GM18520 (cell line): ENCODE measurements around the gene SPAG8.

Experiments used
- ATAC-seq: cut with Tn5 transposase; IDR thresholded peaks from one replicate; pipeline ENCODE4 v1.9.1; 2021; ENCODE audit not compliant: unreplicated experiment

The SPAG8 gene

DNA sequence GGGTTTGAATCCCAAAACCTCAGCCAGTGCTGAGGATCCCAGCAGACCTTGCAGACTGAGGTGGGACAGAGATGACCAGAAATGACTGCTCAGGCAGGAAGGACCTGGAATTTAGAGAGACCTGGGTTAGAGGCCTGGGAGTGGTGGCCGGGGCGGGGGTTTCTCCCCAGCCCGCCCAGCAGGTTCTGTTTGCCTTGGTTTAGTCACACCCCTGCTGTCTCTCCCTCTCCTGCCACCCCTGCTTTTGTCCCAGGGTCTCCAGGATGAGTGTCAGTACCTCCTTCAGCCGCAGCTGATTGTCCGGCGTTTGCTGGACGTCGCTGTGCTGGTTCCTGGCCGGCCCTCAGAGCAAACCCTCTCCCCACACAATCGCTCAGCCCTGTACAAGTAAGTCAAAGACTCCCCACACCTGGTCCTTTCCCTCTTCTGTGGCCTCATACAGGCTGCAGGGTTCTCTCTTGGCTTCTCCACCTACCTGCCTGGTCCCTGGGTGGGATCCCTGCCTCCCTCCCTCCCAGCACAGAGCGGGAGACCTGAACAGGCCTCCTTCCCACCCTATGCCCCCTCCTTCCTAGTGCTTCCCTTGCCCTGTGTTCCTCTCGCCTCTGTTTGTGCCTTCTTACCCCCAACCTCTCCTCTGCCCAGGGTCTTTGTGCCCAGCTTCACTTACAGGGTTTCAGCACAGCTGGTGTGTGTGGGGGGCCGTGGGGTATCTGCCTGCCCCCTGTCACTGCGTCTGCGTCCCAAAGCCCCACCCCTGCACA is 29.0 kb upstream of the SPAG8 start:
- no peak for ATAC-seq

DNA sequence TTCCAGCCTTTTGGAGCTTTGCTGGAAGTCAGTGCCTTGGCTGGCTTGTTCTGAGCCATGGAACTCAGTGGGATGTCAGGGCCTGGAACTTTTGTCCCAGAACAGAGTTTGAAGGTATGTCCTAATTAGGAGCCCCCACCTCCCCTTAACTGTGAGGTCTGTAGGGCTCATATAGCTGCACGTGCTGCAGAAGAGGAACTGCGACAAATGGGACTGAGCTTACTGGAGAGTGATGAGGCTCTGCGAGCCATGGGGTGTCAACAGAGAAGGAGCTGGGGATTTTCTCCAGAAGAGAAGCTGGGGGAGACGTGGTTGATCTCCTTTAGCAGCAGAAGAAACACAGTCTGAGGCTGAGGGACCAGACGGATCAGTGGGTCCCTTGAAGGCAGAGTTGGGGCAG is 27.9 kb upstream of the SPAG8 start:
- ATAC-seq: no peak

- no peak for ATAC-seq
Observed at GRCh38 chr9:35836595-35836994, 24.5 kb upstream of the SPAG8 start.

- ATAC-seq: no peak
Observed at GRCh38 chr9:35835766-35836165, 23.7 kb upstream of the SPAG8 start.

DNA sequence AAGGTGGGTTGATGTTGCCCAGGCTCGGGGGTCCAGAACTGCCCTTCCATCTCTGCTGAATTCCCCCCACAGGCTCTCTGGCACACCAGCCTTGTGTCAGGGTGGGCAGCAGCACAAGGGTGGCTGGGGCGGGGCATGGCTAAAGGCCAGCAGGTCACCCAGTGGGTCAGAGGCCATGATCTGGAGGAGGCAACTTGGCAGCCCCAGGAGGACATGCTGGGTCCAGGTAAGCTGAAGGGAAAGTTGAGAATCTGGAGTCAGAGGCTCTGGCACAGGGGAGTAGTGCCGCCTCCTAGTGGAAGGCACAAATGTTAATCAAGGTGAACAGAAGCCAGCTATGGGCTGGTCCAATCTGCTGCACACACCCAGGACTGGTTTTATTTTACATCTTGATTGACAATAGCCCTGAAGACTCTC is 23.2 kb upstream of the SPAG8 start:
- ATAC-seq: no peak

DNA sequence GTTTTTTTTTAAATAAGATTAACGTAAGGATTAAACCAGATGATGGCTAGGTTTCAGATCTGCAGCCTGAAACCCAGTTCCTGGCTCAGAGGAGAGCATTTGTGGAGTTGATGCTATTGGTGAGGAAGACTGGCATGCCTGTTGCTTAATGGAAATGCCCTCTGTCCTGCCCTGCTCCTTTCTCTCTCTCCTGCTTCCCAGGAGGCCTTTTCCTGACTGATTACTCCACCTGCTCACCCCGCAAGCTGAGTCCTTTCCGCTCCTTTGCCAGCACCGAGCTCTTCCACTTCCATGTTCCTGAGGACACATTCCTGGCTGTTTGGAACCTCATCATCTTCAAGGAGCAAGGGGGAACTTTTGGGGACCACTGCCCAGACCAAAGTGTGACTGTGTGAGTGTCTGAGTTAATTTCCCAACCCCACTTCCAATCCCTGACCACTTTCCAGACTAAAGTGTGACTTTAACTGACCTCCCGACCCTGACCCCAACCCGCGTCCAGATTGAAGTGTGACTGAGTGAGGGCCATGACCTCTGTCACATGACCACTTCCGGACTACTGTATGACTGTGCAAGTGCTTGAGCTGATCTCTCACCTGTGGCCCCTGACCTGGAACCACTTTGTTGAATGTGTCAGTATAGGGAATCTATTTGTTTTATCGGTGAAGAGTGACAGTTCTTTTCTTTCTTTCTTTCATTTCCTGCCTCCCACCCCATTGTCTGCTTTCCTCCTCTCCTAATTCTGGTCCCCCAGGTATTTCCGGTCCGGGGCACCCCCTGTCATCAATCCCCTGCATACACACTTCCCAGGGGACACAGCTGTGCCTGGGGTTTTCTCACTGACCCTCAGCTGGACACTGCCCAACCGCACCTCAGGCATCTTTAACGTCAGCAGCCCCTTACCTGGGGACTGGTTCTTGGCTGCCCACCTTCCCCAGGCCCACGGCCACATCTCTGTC is 22.5 kb upstream of the SPAG8 start:
- no peak for ATAC-seq

GRCh38 chr9:35832814-35833213 is 20.8 kb upstream of the SPAG8 start:
- no peak for ATAC-seq

GRCh38 chr9:35831040-35831439 is 19.0 kb upstream of the SPAG8 start:
- no peak for ATAC-seq

DNA sequence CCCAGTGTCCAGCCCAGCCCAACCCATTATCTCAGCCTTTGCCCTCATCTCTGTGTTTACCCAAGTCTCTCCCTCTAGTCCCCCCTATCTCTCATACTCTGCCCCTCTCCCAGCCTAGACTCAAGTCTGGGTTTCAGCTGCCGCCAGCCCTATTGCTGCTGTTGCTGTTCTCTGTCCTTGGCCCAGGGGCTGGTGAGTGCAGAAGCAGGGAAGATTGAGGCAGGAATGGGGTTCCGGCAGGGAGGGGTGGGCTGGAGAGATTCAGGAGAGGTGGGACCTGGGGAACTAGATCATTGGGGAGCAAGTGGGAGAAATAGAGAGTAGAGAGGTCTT is 17.7 kb upstream of the SPAG8 start:
- no peak for ATAC-seq

DNA sequence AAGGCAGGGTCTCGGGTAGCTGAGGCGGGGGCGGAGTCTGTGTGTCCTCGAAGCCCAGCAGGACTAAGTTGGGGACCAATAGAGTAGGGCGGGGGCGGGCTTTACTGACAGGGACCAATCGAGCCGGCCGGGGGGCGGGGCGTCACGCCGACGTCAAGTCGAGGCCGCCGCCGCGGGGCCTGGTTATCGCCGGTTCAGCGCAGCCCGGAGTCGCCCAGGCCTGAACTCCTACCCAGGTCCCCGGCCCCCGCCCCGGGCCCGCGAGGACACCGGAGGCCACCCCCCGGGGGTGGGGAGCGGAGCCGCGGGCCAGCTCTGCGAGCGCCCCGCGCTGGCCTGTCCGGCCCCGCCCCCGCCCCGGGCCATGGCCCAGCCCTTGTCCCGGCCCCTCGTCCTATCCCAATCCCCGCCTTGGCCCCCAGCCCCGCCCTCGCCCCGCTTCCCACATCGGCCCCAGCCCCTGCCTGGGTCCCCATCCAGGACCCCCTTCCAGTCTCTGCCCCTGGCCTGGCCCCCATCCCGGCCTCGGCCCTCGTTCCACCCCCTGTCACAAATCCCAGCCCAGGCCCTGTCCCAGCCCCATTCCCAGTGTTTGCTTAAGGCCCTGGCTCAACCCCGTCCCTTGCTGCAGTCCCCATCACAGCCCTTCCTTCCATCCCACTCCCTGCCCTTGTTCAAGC is 17.2 kb upstream of the SPAG8 start, which contains the start of gene TMEM8B:
Gene TMEM8B (plus strand): TSS at position 145 of the 680 bp plus-strand sequence. CDS start 220 bp downstream, at position 365.
- ATAC-seq: peak; percentile 49

DNA sequence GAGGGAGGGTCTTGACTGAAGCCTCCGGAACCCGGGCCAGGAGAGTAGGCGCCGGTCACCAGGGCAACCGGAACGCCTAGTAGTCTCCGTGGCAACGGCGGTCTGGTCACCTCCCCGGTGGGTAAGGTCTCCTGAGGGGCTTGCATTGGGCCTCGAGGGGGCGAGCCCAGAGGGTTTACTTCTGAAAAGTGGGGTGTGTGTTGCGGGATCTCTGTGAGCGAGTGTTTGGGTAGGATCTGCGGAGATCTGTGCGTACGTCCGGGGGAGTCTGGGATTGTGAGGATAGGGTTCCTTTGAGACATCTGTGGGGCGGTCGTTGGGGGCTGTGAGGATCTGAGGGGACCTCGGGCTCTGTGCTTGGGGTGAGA is 16.6 kb upstream of the SPAG8 start, which contains the start of gene FAM221B:
Gene FAM221B (minus strand): TSS at position 17 of the 368 bp plus-strand sequence. CDS start 2,571 bp downstream, outside the sequence.
- no peak for ATAC-seq

GRCh38 chr9:35827486-35827885 is 15.4 kb upstream of the SPAG8 start:
- ATAC-seq: no peak

DNA sequence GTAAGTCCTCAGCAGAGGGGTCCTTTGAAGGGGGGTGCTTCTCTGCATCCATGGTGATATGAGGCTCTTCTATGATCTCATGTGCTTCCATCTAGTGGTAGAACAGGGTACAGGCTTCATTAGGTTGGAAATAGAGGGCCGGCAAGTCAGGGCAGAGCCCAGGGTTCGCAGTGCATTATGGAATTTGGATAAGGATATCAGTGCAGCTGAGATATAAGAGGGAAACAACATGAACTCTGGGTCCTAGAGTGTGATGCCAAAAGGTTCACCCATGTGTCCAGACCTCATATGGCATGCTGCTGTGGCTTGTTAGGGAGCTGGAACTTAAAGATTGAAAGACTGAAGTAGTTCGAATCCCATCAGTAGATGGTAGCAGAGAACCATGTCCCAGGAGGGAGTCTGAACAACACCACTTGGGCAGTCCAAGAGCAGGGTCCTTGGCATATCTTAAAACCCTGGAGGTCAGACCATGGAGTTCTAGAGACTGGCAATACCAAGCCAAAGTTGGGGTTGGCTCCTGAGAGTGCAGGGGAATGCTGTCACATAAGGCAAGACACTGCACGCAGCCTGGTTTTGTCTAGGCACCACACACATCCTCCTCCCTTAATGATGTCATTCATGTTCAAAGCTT is 14.1 kb upstream of the SPAG8 start:
- ATAC-seq: peak; percentile 44

GRCh38 chr9:35822926-35823325 is 10.9 kb upstream of the SPAG8 start:
- ATAC-seq: no peak

GRCh38 chr9:35820076-35820475 is 8.0 kb upstream of the SPAG8 start:
- ATAC-seq: no peak

DNA sequence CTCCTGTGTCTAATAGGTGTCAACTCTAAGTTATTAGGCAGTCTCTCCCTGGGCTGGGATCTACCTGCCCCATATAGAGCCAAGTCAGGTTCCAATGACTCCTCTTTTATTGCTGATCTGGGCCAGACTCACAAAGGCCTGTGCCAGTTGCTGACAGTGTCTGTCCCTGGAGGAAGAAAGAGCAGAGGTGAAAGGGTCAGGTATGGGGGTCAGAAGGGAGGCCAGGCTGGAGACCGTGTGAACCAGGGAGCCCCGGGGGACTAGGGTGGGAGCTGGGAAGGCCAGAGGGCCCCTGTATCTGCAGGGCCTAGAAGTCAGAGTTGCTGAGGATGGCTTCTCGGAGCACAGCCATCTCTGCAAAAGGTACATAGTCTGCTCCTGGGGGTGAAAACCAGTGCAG is 6.3 kb upstream of the SPAG8 start:
- no peak for ATAC-seq

DNA sequence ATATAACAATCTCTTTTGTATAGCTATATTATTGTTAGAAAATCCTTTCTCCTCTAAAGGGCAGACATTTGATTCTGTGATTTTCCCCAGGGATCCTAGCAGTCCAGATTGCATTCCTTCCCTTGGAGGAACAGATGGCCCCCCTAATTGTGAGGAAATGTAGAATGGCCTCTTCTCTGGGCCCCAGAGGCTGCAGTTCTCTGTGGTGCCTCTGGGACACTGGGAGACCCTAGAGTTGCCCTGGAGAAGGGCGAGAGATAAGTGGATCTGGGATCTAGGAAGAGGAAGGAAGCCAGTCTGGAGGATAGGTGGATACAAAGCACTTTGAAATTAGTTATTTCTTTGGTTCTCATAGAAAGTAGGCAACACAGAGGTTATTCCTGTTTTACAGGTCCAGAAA is 4.6 kb upstream of the SPAG8 start:
- ATAC-seq: no peak

DNA sequence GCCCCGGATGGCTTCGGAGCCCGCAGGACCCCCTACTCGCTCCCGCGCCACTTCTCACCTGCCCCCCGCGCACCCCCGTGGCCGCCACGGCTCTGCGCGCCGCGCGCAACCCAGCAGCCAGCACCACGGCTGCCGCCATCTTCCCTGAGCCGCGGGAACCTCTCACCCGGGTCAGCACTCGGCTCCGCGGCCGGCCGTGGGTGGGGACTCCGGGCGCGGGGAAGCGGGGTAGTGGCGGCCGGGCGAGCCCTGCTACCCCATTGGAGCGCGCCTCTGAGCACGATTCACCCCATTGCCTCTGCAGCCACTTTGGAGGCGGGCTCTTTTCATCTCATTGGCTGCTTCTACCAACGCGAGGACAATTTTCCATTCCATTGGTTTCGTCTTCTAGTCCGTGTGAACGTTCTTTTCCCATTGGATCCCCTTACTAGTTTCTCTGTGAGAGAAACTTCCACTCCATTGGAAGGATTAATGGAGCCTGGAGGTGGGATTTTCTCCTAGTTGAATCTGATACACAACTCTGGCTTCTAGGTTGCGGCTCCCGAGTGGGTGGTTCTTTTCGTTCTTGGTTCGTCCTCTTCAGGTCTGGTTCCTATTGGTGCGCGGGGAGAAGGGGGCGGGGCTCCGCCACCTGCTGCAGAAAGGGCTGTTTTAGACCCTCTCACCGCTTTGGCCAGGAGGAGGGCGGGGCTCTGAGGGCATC is 2.9 kb upstream of the SPAG8 start, which contains the start of gene HINT2:
Gene HINT2 (minus strand): TSS at position 202 of the 703 bp plus-strand sequence. CDS start 63 bp downstream, at position 139.
- ATAC-seq: peak; percentile 62

GRCh38 chr9:35814106-35814840 is 2.2 kb upstream of the SPAG8 start:
- peak; percentile 8 for ATAC-seq
